Mesendoderm (in vitro differentiated cells): Measurements from ENCODE around the gene MET.

Experiments used
- DNase-seq: peaks from one replicate; pipeline ENCODE4 v3.0.0; 2013
- H2AK5ac ChIP-seq: 2 replicates; pipeline ENCODE4 v1.6.1; 2013; ENCODE audit warnings: low read length, inconsistent platforms
- H2BK120ac ChIP-seq: 2 replicates; pipeline ENCODE4 v1.6.1; 2013; ENCODE audit warnings: low read depth, mild to moderate bottlenecking, low read length, moderate library complexity, mixed read lengths
- H2BK15ac ChIP-seq: replicated peaks from 2 replicates; pipeline ENCODE4 v1.6.1; 2013; ENCODE audit warnings: low read depth, mild to moderate bottlenecking, moderate library complexity
- H2BK5ac ChIP-seq: 2 replicates; pipeline ENCODE4 v1.6.1; 2013; ENCODE audit warnings: low read length, inconsistent platforms
- H3K18ac ChIP-seq: 2 replicates; pipeline ENCODE4 v1.6.1; 2013; ENCODE audit warnings: mild to moderate bottlenecking, low read length, mixed read lengths
- H3K23ac ChIP-seq: one replicate; pipeline ENCODE4 v1.6.1; 2013; ENCODE audit warnings: low read length
- H3K27ac ChIP-seq: 2 replicates; pipeline ENCODE4 v1.5.1; 2013; ENCODE audit warnings: low read depth, mild to moderate bottlenecking, inconsistent platforms, low read length, moderate library complexity
- H3K27me3 ChIP-seq: 2 replicates; pipeline ENCODE4 v1.6.1; 2013; ENCODE audit warnings: low read length, control low read depth, mild to moderate bottlenecking, inconsistent platforms; ENCODE audit not compliant: insufficient read depth, poor library complexity
- H3K36me3 ChIP-seq: 2 replicates; pipeline ENCODE4 v1.6.1; 2013; ENCODE audit warnings: low read length, inconsistent platforms; ENCODE audit not compliant: control insufficient read depth, insufficient read depth
- H3K4ac ChIP-seq: one replicate; pipeline ENCODE4 v1.6.1; 2013; ENCODE audit warnings: low read depth, mild to moderate bottlenecking, low read length, moderate library complexity
- H3K4me1 ChIP-seq: 2 replicates; pipeline ENCODE4 v1.6.1; 2013; ENCODE audit warnings: low read depth, low read length, inconsistent platforms; ENCODE audit not compliant: control insufficient read depth
- H3K4me2 ChIP-seq: 2 replicates; pipeline ENCODE4 v1.6.1; 2013; ENCODE audit warnings: low read length
- H3K4me3 ChIP-seq: 2 replicates; pipeline ENCODE4 v1.5.1; 2013; ENCODE audit warnings: mild to moderate bottlenecking, low read length
- H3K56ac ChIP-seq: one replicate; pipeline ENCODE4 v1.6.1; 2013; ENCODE audit warnings: low read length
- H3K79me1 ChIP-seq: 2 replicates; pipeline ENCODE4 v1.6.1; 2013; ENCODE audit warnings: low read length, inconsistent platforms
- H3K79me2 ChIP-seq: 2 replicates; pipeline ENCODE4 v1.6.1; 2013; ENCODE audit warnings: mild to moderate bottlenecking, low read length; ENCODE audit not compliant: control insufficient read depth, insufficient read depth
- H3K9ac ChIP-seq: 2 replicates; pipeline ENCODE4 v1.6.1; 2013; ENCODE audit warnings: low read length, inconsistent platforms
- H4K5ac ChIP-seq: one replicate; pipeline ENCODE4 v1.6.1; 2013; ENCODE audit warnings: low read length
- H4K8ac ChIP-seq: one replicate; pipeline ENCODE4 v1.6.1; 2013; ENCODE audit warnings: low read depth, mild to moderate bottlenecking, control low read depth, low read length, moderate library complexity
- WGBS: extraction: QIAGEN DNeasy Blood & Tissue Kit; methylation state at CpG from one replicate; pipeline ENCODE4 v1.1.7; 2013; ENCODE audit warnings: low lambda C conversion rate, missing lambda C conversion rate; ENCODE audit not compliant: insufficient coverage; ENCODE audit errors: extremely low coverage; 5-methylcytosine and 5-hydroxymethylcytosine counted together

Gene MET

GRCh38 chr7:116692401-116693308 lies 20.7 kb downstream of the MET start:
- Histone ChIP-seq H4K8ac (no peak overlapping the region), H3K18ac (no peak overlapping the region), H3K4me3 (no peak overlapping the region), H3K27ac (no peak overlapping the region), H3K79me2 (no peaks in the 10 kb centered on the region), H3K9ac (no peak overlapping the region), H3K4me1 (peaks cover 2% of the 10 kb centered on the region), H2AK5ac (no peak overlapping the region), H3K23ac (no peak overlapping the region), H2BK5ac (no peak overlapping the region), H3K79me1 (no peaks in the 10 kb centered on the region), H3K56ac (no peak overlapping the region), H3K4me2 (no peak overlapping the region), H2BK120ac (no peak overlapping the region), H3K27me3 (no peaks in the 10 kb centered on the region), H2BK15ac (no peak overlapping the region), H3K36me3 (no peaks in the 10 kb centered on the region), H4K5ac (no peak overlapping the region), H3K4ac (no peak overlapping the region)
- no CpG with 5 or more reads among the region's 5 CpGs for WGBS
- DNase-seq = no peak

GRCh38 chr7:116696707-116697106 lies 24.7 kb downstream of the MET start:
- Histone ChIP-seq H4K5ac (no peak overlapping the region), H3K79me1 (no peaks in the 10 kb centered on the region), H3K4me2 (no peak overlapping the region), H3K79me2 (no peaks in the 10 kb centered on the region), H3K4me1 (no peaks in the 10 kb centered on the region), H3K18ac (no peak overlapping the region), H3K27ac (no peak overlapping the region), H3K4me3 (no peak overlapping the region), H2BK120ac (no peak overlapping the region), H3K4ac (no peak overlapping the region), H3K9ac (no peak overlapping the region), H3K27me3 (no peaks in the 10 kb centered on the region), H2AK5ac (no peak overlapping the region), H4K8ac (no peak overlapping the region), H3K36me3 (no peaks in the 10 kb centered on the region), H3K56ac (no peak overlapping the region), H3K23ac (no peak overlapping the region), H2BK5ac (no peak overlapping the region), H2BK15ac (no peak overlapping the region)
- DNase-seq = no peak
- WGBS = no CpG with 5 or more reads among the region's 5 CpGs

- Histone ChIP-seq H3K18ac (no peak overlapping the region), H2AK5ac (no peak overlapping the region), H3K4me2 (no peak overlapping the region), H4K8ac (no peak overlapping the region), H3K79me2 (no peaks in the 10 kb centered on the region), H3K36me3 (no peaks in the 10 kb centered on the region), H3K4ac (no peak overlapping the region), H3K27ac (no peak overlapping the region), H4K5ac (no peak overlapping the region), H2BK120ac (no peak overlapping the region), H3K23ac (no peak overlapping the region), H3K27me3 (no peaks in the 10 kb centered on the region), H3K56ac (no peak overlapping the region), H2BK5ac (no peak overlapping the region), H3K9ac (no peak overlapping the region), H3K4me1 (no peaks in the 10 kb centered on the region), H3K4me3 (no peak overlapping the region), H2BK15ac (no peak overlapping the region), H3K79me1 (no peaks in the 10 kb centered on the region)
- no peak for DNase-seq
- WGBS = no CpG with 5 or more reads among the region's 1 CpG
Observed at GRCh38 chr7:116697152-116697551, 25.2 kb downstream of the MET start.

- H2BK15ac ChIP-seq = no peak overlapping the region
- H3K4me2 ChIP-seq = no peak overlapping the region
- H3K9ac ChIP-seq = no peak overlapping the region
- no peaks in the 10 kb centered on the region for H3K36me3 ChIP-seq
- no peak overlapping the region for H4K8ac ChIP-seq
- H2BK120ac ChIP-seq = no peak overlapping the region
- H4K5ac ChIP-seq = no peak overlapping the region
- no peak overlapping the region for H3K18ac ChIP-seq
- H3K4ac ChIP-seq = no peak overlapping the region
- H3K27ac ChIP-seq = no peak overlapping the region
- no peaks in the 10 kb centered on the region for H3K79me1 ChIP-seq
- DNase-seq = no peak
- no peak overlapping the region for H2BK5ac ChIP-seq
- H3K4me1 ChIP-seq = no peaks in the 10 kb centered on the region
- H3K4me3 ChIP-seq = no peak overlapping the region
- no peak overlapping the region for H3K56ac ChIP-seq
- H2AK5ac ChIP-seq = no peak overlapping the region
- no CpG with 5 or more reads among the region's 1 CpG for WGBS
- H3K79me2 ChIP-seq = no peaks in the 10 kb centered on the region
- no peaks in the 10 kb centered on the region for H3K27me3 ChIP-seq
- no peak overlapping the region for H3K23ac ChIP-seq
Observed at GRCh38 chr7:116697761-116698160, 25.8 kb downstream of the MET start.

GRCh38 chr7:116698396-116698795 lies 26.4 kb downstream of the MET start:
- no CpG with 5 or more reads among the region's 2 CpGs for WGBS
- no peak overlapping the region for H2BK120ac ChIP-seq

More at GRCh38 chr7:116698396-116698795, 26.4 kb downstream of the MET start:
- H3K79me2 ChIP-seq = no peaks in the 10 kb centered on the region
- no peak overlapping the region for H3K4ac ChIP-seq
- H3K36me3 ChIP-seq = no peaks in the 10 kb centered on the region
- H3K4me1 ChIP-seq = no peaks in the 10 kb centered on the region
- H2BK5ac ChIP-seq = no peak overlapping the region
- H3K18ac ChIP-seq = no peak overlapping the region
- H2BK15ac ChIP-seq = no peak overlapping the region
- H3K9ac ChIP-seq = no peak overlapping the region
- H3K23ac ChIP-seq = no peak overlapping the region
- no peaks in the 10 kb centered on the region for H3K79me1 ChIP-seq
- no peaks in the 10 kb centered on the region for H3K27me3 ChIP-seq
- no peak overlapping the region for H3K4me3 ChIP-seq
- H4K8ac ChIP-seq = no peak overlapping the region
- H2AK5ac ChIP-seq = no peak overlapping the region
- no peak overlapping the region for H3K4me2 ChIP-seq
- no peak overlapping the region for H3K27ac ChIP-seq
- H4K5ac ChIP-seq = no peak overlapping the region
- DNase-seq = no peak
- no peak overlapping the region for H3K56ac ChIP-seq
